Keratinocyte (primary cell): ENCODE measurements around the gene MAP2K5. TPM values are rescaled to one million over a fixed set of nuclear protein-coding genes. Genes with fewer than 3 reads are reported as not detected.

Experiments used
- DNase-seq: peaks from one replicate; pipeline ENCODE4 v3.0.0-alpha.2; 2011; ENCODE audit warnings: low read depth, missing footprints, low spot score
- FAIRE-seq: peaks from 2 replicates; lab custom pipeline; 2011; peaks lifted over from hg19 to GRCh38; lab: Jason Lieb, UNC
- H2AFZ ChIP-seq: 2 replicates; pipeline ENCODE4 v1.6.0; 2012; ENCODE audit warnings: low read length, control low read depth, inconsistent platforms; ENCODE audit not compliant: control insufficient read depth
- H3K27ac ChIP-seq: 2 replicates; pipeline ENCODE4 v1.5.1; 2011; ENCODE audit warnings: low read length; ENCODE audit not compliant: control insufficient read depth, insufficient read depth
- H3K27me3 ChIP-seq: 3 replicates; pipeline ENCODE4 v1.6.0; 2011; ENCODE audit warnings: low read length; ENCODE audit not compliant: control insufficient read depth, insufficient read depth; ENCODE audit errors: extremely low read depth
- H3K36me3 ChIP-seq, 2 experiments: 2 replicates in 1 of 2; 3 replicates in 1 of 2; pipeline ENCODE4 v1.5.1; 2011; ENCODE audit warnings: low read length in 2 of 2, mild to moderate bottlenecking in 1 of 2; ENCODE audit not compliant: control insufficient read depth in 2 of 2, insufficient read depth in 2 of 2; ENCODE audit errors: extremely low read depth in 1 of 2
- H3K4me1 ChIP-seq: 3 replicates; pipeline ENCODE4 v1.5.1; 2011; ENCODE audit warnings: low read length; ENCODE audit not compliant: control insufficient read depth, insufficient read depth; ENCODE audit errors: extremely low read depth
- H3K4me2 ChIP-seq: 3 replicates; pipeline ENCODE4 v1.6.0; 2011; ENCODE audit warnings: low read depth, low read length; ENCODE audit not compliant: control insufficient read depth, insufficient read depth; ENCODE audit errors: extremely low read depth
- H3K4me3 ChIP-seq, 3 experiments: fragments of 200-600 bp in 1 of 3; sonication (generic) in 1 of 3; 2 replicates in 2 of 3; 3 replicates in 1 of 3; pipeline ENCODE4 v1.5.1; 2011 to 2016; ENCODE audit warnings: low read length in 3 of 3, mild to moderate bottlenecking in 3 of 3, control low read depth in 2 of 3, inconsistent platforms in 1 of 3, low read depth in 1 of 3, mixed read lengths in 1 of 3, mixed run types in 1 of 3, moderate library complexity in 1 of 3; ENCODE audit not compliant: control insufficient read depth in 2 of 3, insufficient read depth in 2 of 3; ENCODE audit errors: extremely low read depth in 1 of 3
- H3K79me2 ChIP-seq: 2 replicates; pipeline ENCODE4 v1.6.0; 2012; ENCODE audit warnings: low read length; ENCODE audit not compliant: control insufficient read depth, insufficient read depth
- H3K9ac ChIP-seq: 3 replicates; pipeline ENCODE4 v1.6.0; 2011; ENCODE audit warnings: low read length; ENCODE audit not compliant: control insufficient read depth, insufficient read depth; ENCODE audit errors: extremely low read depth
- H3K9me1 ChIP-seq: 3 replicates; pipeline ENCODE4 v1.6.0; 2011; ENCODE audit warnings: low read length; ENCODE audit not compliant: control insufficient read depth, insufficient read depth; ENCODE audit errors: extremely low read depth
- H3K9me3 ChIP-seq: 2 replicates; pipeline ENCODE4 v1.5.1; 2012; ENCODE audit warnings: low read depth, low read length; ENCODE audit not compliant: control insufficient read depth
- H4K20me1 ChIP-seq: 3 replicates; pipeline ENCODE4 v1.6.0; 2011; ENCODE audit warnings: low read length; ENCODE audit not compliant: control insufficient read depth, insufficient read depth; ENCODE audit errors: extremely low read depth
- CTCF ChIP-seq, 3 experiments: IDR thresholded peaks in 1 of 3; conservative IDR thresholded peaks in 1 of 3; optimal IDR thresholded peaks in 1 of 3; 2 replicates in 2 of 3; 3 replicates in 1 of 3; pipeline versions ENCODE3 to v1.5.1; 2011; ENCODE audit warnings: low read length in 3 of 3, mild to moderate bottlenecking in 3 of 3, moderate library complexity in 2 of 3, control low read depth in 1 of 3, inconsistent platforms in 1 of 3; ENCODE audit not compliant: insufficient read depth in 2 of 3; ENCODE audit errors: extremely low read depth in 1 of 3
- EZH2 ChIP-seq: IDR thresholded peaks from one replicate; pipeline ENCODE4 v1.6.1; 2012; ENCODE audit warnings: inconsistent platforms, mild to moderate bottlenecking, low read length, moderate library complexity
- dilution Hi-C: fragments of 300-500 bp; cut with MboI; formaldehyde crosslinking; loops from one replicate; pipeline ENCODE4 v1.7.0; 2020; ENCODE audit warnings: low sequenced_read_pairs; ENCODE audit not compliant: extremely low pct_ligation_motif_present
- polyA plus RNA-seq, 5 experiments: library from polyadenylated mRNA; depleted of rRNA in 3 of 5; stranded (reverse) in 3 of 5; stranded (forward) in 1 of 5; unstranded in 1 of 5; fragments of >200 nt; gene quantifications; 1 replicate in 1 of 5; 2 replicates in 3 of 5; 3 replicates in 1 of 5; pipeline versions ENCODE4 v1.2.1 to v1.2.3, GENCODE V29; 2011 to 2012; ENCODE audit warnings: missing spikeins in 2 of 5, low read depth in 1 of 5, low replicate concordance in 1 of 5

The MAP2K5 gene
- polyA plus RNA-seq, 1 donor (not counting 4 experiments of a cell fraction or from before 2014, with no cell fraction given): 3.6 TPM

GRCh38 chr15:67521783-67522568, 20.5 kb upstream of the MAP2K5 start:
- Histone ChIP-seq H3K27me3 (no peaks in the 10 kb centered on the region), H3K27ac (peak overlapping the region; percentile 93), H3K9ac (peak overlapping the region; percentile 97), H4K20me1 (no peaks in the 10 kb centered on the region), H3K4me1 (peaks cover 10% of the 10 kb centered on the region), H2AFZ (peak overlapping the region; percentile 96), H3K4me3 (peak overlapping the region; percentile 87 to 99 (median 93)), H3K4me2 (peak overlapping the region; percentile 98), H3K36me3 (no peaks in the 10 kb centered on the region), H3K9me1 (no peaks in the 10 kb centered on the region), H3K79me2 (peaks cover 41% of the 10 kb centered on the region), H3K9me3 (no peaks in the 10 kb centered on the region)
- TF ChIP-seq CTCF (optimal IDR thresholded peaks at IDR 0.05 in 1 of 3, IDR thresholded peaks at IDR 0.05 in 1 of 3, conservative IDR thresholded peaks at IDR 0.05 in 1 of 3; ENCODE audit: extremely low read depth in 1 of 3, insufficient read depth in 2 of 3, low read length in 3 of 3): no peak
- TF ChIP-seq EZH2: no peak
- DNase-seq: no peak
- FAIRE-seq: no peak
- dilution Hi-C loops: no loop called here

DNA sequence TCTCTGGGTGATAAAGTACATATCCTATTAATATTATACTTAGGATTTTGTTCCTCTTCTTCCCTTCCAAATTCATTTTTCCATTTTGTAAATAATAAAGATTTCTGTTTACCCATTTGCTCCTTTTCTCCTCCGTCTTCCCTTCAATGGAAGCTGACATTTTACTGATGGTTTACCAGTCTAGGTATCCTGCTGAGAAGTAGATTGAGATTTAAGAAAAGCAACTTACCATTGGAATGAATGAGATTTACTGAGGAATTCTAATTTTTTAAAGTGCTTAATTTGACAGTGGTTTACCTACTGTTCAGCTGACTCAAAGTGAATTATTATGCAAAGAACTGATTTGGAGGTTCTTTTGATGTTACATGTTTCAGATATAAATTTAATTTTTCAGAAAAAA, 19.2 kb upstream of the MAP2K5 start:
- Histone ChIP-seq H3K27ac (no peak overlapping the region), H2AFZ (no peak overlapping the region), H3K4me3 (peak overlapping the region; percentile 5 to 99 (median 87)), H3K4me1 (peaks cover 10% of the 10 kb centered on the region), H3K9ac (no peak overlapping the region), H3K9me3 (no peaks in the 10 kb centered on the region), H3K79me2 (peaks cover 41% of the 10 kb centered on the region), H3K4me2 (peak overlapping the region; percentile 98), H4K20me1 (no peaks in the 10 kb centered on the region), H3K9me1 (no peaks in the 10 kb centered on the region), H3K27me3 (no peaks in the 10 kb centered on the region), H3K36me3 (peaks cover 0 to 2% of the 10 kb centered on the region in 2 experiments)
- DNase-seq (no peak), FAIRE-seq (no peak)
- dilution Hi-C loops: no loop called here
- TF ChIP-seq EZH2 (no peak), CTCF (optimal IDR thresholded peaks at IDR 0.05 in 1 of 3, IDR thresholded peaks at IDR 0.05 in 1 of 3, conservative IDR thresholded peaks at IDR 0.05 in 1 of 3; ENCODE audit: extremely low read depth in 1 of 3, insufficient read depth in 2 of 3, low read length in 3 of 3) (no peak)
